Activated naive CD4-positive, alpha-beta T cell treated with anti-CD3 and anti-CD28 coated beads, Interleukin-2, amount 50 U/mL, for 72 hours (primary cell): ENCODE data around the gene MLLT3. TPM values are rescaled to one million over a fixed set of nuclear protein-coding genes. Genes with fewer than 3 reads are reported as not detected.
A peak's percentile ranks its signal among the peaks of the same experiment; 100 is the strongest.

Source experiments
- ATAC-seq, 2 donors: fragments of 150-1000 bp; cut with Tn5 transposase; 2 replicates each; pipeline ENCODE4 v1.10.0; 2021; ENCODE audit warnings: mild to moderate bottlenecking in 2 of 2, moderate library complexity in 2 of 2
- DNase-seq, 2 donors: peaks; one replicate each; pipeline ENCODE4 v3.0.0; 2021 to 2022; ENCODE audit warnings: low spot score in 2 of 2
- H3K27ac Mint-ChIP-seq, 2 donors: one replicate each; pipeline ENCODE4 v1.8.0; 2022; ENCODE audit warnings: mild to moderate bottlenecking in 2 of 2, mixed read lengths in 2 of 2
- H3K36me3 Mint-ChIP-seq, 2 donors: one replicate each; pipeline ENCODE4 v1.8.0; 2022; ENCODE audit warnings: mixed read lengths in 2 of 2
- H3K9me3 Mint-ChIP-seq, 2 donors: one replicate each; pipeline ENCODE4 v1.8.0; 2022; ENCODE audit warnings: mixed read lengths in 2 of 2
- total RNA-seq, 2 donors: library from RNA; stranded (reverse); gene quantifications; one replicate each; pipeline ENCODE4 v1.2.3, GENCODE V29; 2022

The MLLT3 gene
- total RNA-seq, 2 donors from 2014 or later: 43.6 to 54.6 TPM

- Mint-ChIP-seq H3K36me3 (peaks cover 0 to 4% of the 10 kb centered on the region in 2 donors), H3K9me3 (peaks cover 0 to 5% of the 10 kb centered on the region in 2 donors), H3K27ac (no peak overlapping the region)
- DNase-seq: no peak
- no peak for ATAC-seq
Measured at GRCh38 chr9:20463823-20464222, 158.5 kb downstream of the MLLT3 start.

GRCh38 chr9:20462410-20462809, 159.9 kb downstream of the MLLT3 start:
- Mint-ChIP-seq H3K9me3 (peaks cover 0 to 9% of the 10 kb centered on the region in 2 donors), H3K36me3 (peaks cover 0 to 4% of the 10 kb centered on the region in 2 donors), H3K27ac (no peak overlapping the region)
- ATAC-seq (no peak), DNase-seq (no peak)

GRCh38 chr9:20447291-20447690, 175.0 kb downstream of the MLLT3 start:
- ATAC-seq: no peak
- Mint-ChIP-seq H3K36me3 (peaks cover 0 to 7% of the 10 kb centered on the region in 2 donors), H3K9me3 (no peaks in the 10 kb centered on the region), H3K27ac (no peak overlapping the region)
- DNase-seq: no peak

- Mint-ChIP-seq H3K36me3 (peaks cover 0 to 5% of the 10 kb centered on the region in 2 donors), H3K9me3 (no peaks in the 10 kb centered on the region), H3K27ac (no peak overlapping the region)
- no peak for DNase-seq
- ATAC-seq: no peak
Measured at GRCh38 chr9:20446248-20446647, 176.1 kb downstream of the MLLT3 start.

- H3K27ac Mint-ChIP-seq: no peak overlapping the region
- no peak for DNase-seq
- H3K9me3 Mint-ChIP-seq: no peaks in the 10 kb centered on the region
- peaks cover 0 to 12% of the 10 kb centered on the region in 2 donors for H3K36me3 Mint-ChIP-seq
- no peak for ATAC-seq
Measured at GRCh38 chr9:20442461-20443319, 179.6 kb downstream of the MLLT3 start.

GRCh38 chr9:20441711-20442423, 180.4 kb downstream of the MLLT3 start:
- ATAC-seq: peak in 1 of 2 donors; percentile 43
- H3K27ac Mint-ChIP-seq: peak overlapping the region in 1 of 2 donors; percentile 27
- DNase-seq: no peak
- H3K9me3 Mint-ChIP-seq: no peaks in the 10 kb centered on the region
- H3K36me3 Mint-ChIP-seq: peaks cover 0 to 12% of the 10 kb centered on the region in 2 donors

GRCh38 chr9:20441166-20441565, 181.1 kb downstream of the MLLT3 start:
- DNase-seq (no peak), ATAC-seq (no peak)
- H3K36me3 Mint-ChIP-seq: peaks cover 0 to 12% of the 10 kb centered on the region in 2 donors
- H3K9me3 Mint-ChIP-seq: no peaks in the 10 kb centered on the region
- H3K27ac Mint-ChIP-seq: peak overlapping the region in 1 of 2 donors; percentile 27

GRCh38 chr9:20437476-20437875, 184.8 kb downstream of the MLLT3 start:
- no peaks in the 10 kb centered on the region for H3K9me3 Mint-ChIP-seq
- H3K36me3 Mint-ChIP-seq: peaks cover 0 to 7% of the 10 kb centered on the region in 2 donors
- ATAC-seq (no peak), DNase-seq (no peak)
- H3K27ac Mint-ChIP-seq: peak overlapping the region in 1 of 2 donors; percentile 80

GRCh38 chr9:20436476-20437195, 185.7 kb downstream of the MLLT3 start:
- peaks cover 0 to 7% of the 10 kb centered on the region in 2 donors for H3K36me3 Mint-ChIP-seq
- H3K9me3 Mint-ChIP-seq: no peaks in the 10 kb centered on the region
- peak; percentile 22 to 48 for ATAC-seq

GRCh38 chr9:20428976-20429375, 193.3 kb downstream of the MLLT3 start:
- ATAC-seq: no peak
- H3K36me3 Mint-ChIP-seq: no peaks in the 10 kb centered on the region
- no peak overlapping the region for H3K27ac Mint-ChIP-seq

More at GRCh38 chr9:20436476-20437195, 185.7 kb downstream of the MLLT3 start:
- H3K27ac Mint-ChIP-seq: no peak overlapping the region
- DNase-seq: no peak

GRCh38 chr9:20427359-20427758, 194.9 kb downstream of the MLLT3 start:
- Mint-ChIP-seq H3K27ac (no peak overlapping the region), H3K36me3 (no peaks in the 10 kb centered on the region), H3K9me3 (no peaks in the 10 kb centered on the region)
- DNase-seq (no peak), ATAC-seq (no peak)

More at GRCh38 chr9:20428976-20429375, 193.3 kb downstream of the MLLT3 start:
- DNase-seq: no peak
- H3K9me3 Mint-ChIP-seq: no peaks in the 10 kb centered on the region

GRCh38 chr9:20426019-20426418, 196.3 kb downstream of the MLLT3 start:
- Mint-ChIP-seq H3K36me3 (no peaks in the 10 kb centered on the region), H3K27ac (no peak overlapping the region), H3K9me3 (no peaks in the 10 kb centered on the region)
- no peak for ATAC-seq
- DNase-seq: no peak

- Mint-ChIP-seq H3K27ac (no peak overlapping the region), H3K36me3 (no peaks in the 10 kb centered on the region), H3K9me3 (no peaks in the 10 kb centered on the region)
- DNase-seq: no peak
- no peak for ATAC-seq
Measured at GRCh38 chr9:20419533-20419932, 202.8 kb downstream of the MLLT3 start.

- no peak for DNase-seq
- ATAC-seq: no peak
- Mint-ChIP-seq H3K9me3 (no peaks in the 10 kb centered on the region), H3K27ac (no peak overlapping the region), H3K36me3 (peaks cover 4 to 8% of the 10 kb centered on the region in 2 donors)
Measured at GRCh38 chr9:20418485-20418884, 203.8 kb downstream of the MLLT3 start.

GRCh38 chr9:20417373-20418080, 204.8 kb downstream of the MLLT3 start:
- H3K27ac Mint-ChIP-seq: no peak overlapping the region
- DNase-seq (no peak), ATAC-seq (no peak)
- H3K36me3 Mint-ChIP-seq: peaks cover 5 to 12% of the 10 kb centered on the region in 2 donors
- no peaks in the 10 kb centered on the region for H3K9me3 Mint-ChIP-seq

- ATAC-seq: no peak
- no peak for DNase-seq
- Mint-ChIP-seq H3K9me3 (no peaks in the 10 kb centered on the region), H3K36me3 (peaks cover 5 to 20% of the 10 kb centered on the region in 2 donors), H3K27ac (no peak overlapping the region)
Measured at GRCh38 chr9:20414150-20414549, 208.1 kb downstream of the MLLT3 start.
